Heart left ventricle (tissue), 16 donors: ENCODE measurements around the gene NELFB. TPM values are rescaled to one million over a fixed set of nuclear protein-coding genes. Genes with fewer than 3 reads are reported as not detected.

Experiments
- ATAC-seq, 4 donors: fragments of 200-7000 bp; cut with Tn5 transposase; one replicate each; pipeline ENCODE4 v1.9.1; 2020 to 2022; ENCODE audit warnings: moderate library complexity in 4 of 4, mild to moderate bottlenecking in 3 of 4, moderate number of reproducible peaks in 1 of 4
- DNase-seq, 5 donors: peaks; one replicate each; pipeline ENCODE4 v3.0.0-alpha.2; 2020
- H3K27ac ChIP-seq, 12 donors: fragments of 200-600 bp; sonication (generic) in 4 of 12; one replicate each; pipeline versions ENCODE4 v1.5.0 to v1.8.0; 2016 to 2022; ENCODE audit warnings: mild to moderate bottlenecking in 2 of 12
- H3K27me3 ChIP-seq, 9 donors: fragments of 200-600 bp; sonication (generic) in 2 of 9; one replicate each; pipeline versions ENCODE4 v1.5.1 to v1.8.0; 2016 to 2022; ENCODE audit warnings: mild to moderate bottlenecking in 3 of 9
- H3K36me3 ChIP-seq, 9 donors: fragments of 200-600 bp; sonication (generic) in 2 of 9; one replicate each; pipeline versions ENCODE4 v1.5.0 to v1.8.0; 2018 to 2022; ENCODE audit warnings: mild to moderate bottlenecking in 2 of 9
- H3K4me1 ChIP-seq, 12 donors: fragments of 200-600 bp; sonication (generic) in 4 of 12; one replicate each; pipeline versions ENCODE4 v1.5.0 to v1.8.0; 2016 to 2022; ENCODE audit warnings: mild to moderate bottlenecking in 3 of 12
- H3K4me3 ChIP-seq, 12 donors: fragments of 200-600 bp; sonication (generic) in 4 of 12; one replicate each; pipeline versions ENCODE4 v1.5.0 to v1.8.0; 2017 to 2022; ENCODE audit warnings: mild to moderate bottlenecking in 9 of 12, moderate library complexity in 4 of 12
- H3K9me3 ChIP-seq, 12 donors: fragments of 200-600 bp; sonication (generic) in 4 of 12; one replicate each; pipeline versions ENCODE4 v1.5.0 to v1.8.0; 2016 to 2022; ENCODE audit warnings: mild to moderate bottlenecking in 1 of 12
- CTCF ChIP-seq, 12 donors: fragments of 200-600 bp; sonication (generic) in 4 of 12; IDR thresholded peaks; one replicate each; pipeline versions ENCODE4 v1.5.0 to v1.8.0; 2018 to 2022; ENCODE audit warnings: antibody characterized with exemption in 12 of 12, mild to moderate bottlenecking in 5 of 12
- POLR2A ChIP-seq, 2 donors: fragments of 450-650 bp; IDR thresholded peaks; one replicate each; pipeline ENCODE4 v1.6.1; 2017; ENCODE audit warnings: antibody characterized with exemption in 2 of 2, mild to moderate bottlenecking in 2 of 2, moderate library complexity in 2 of 2
- WGBS, 4 donors: extraction: QIAGEN DNeasy Blood & Tissue Kit in 2 of 4; methylation state at CpG; one replicate each; pipeline versions ENCODE4 v1.1.5 to v1.1.7; 2013 to 2018; 5-methylcytosine and 5-hydroxymethylcytosine counted together
- intact Hi-C, 10 donors: fragments of 100-400 bp; cut with DNase I; formaldehyde crosslinking; loops; one replicate each; pipeline versions ENCODE4 v1.11.1 to v1.14.2; 2022
- polyA plus RNA-seq, 2 donors: library from polyadenylated mRNA; stranded (reverse); fragments of 200-250 nt; gene quantifications; one replicate each; pipeline ENCODE4 v1.2.3, GENCODE V29; 2013
- total RNA-seq, 9 donors: library from RNA; depleted of rRNA in 2 of 9; stranded (reverse); fragments of >200 nt in 2 of 9; fragmentation: NEBNext Ultra II Directional in 3 of 9; extraction: Animal tissue kit (Norgen Biotek cat#: 25700) in 3 of 9; gene quantifications; one replicate each; pipeline versions ENCODE4 v1.1.0 to v1.2.4, GENCODE V29; 2016 to 2023
- donor health status: ischemic (EF 13 %, LVEDD 7.1; RV severe dilation, severe dysfunction).
- donor health status: healthy with polysubstance abuse.
- donor health status: DM: no; HTN: yes; CAD: no.
- donor health status: DM: no; HTN: no; CAD: no.
- donor health status: ischemic (EF 25% LVEDD 6.9; RV normal size, moderate dysfunction).
- donor health status: ischemic (EF 25% LVEDD 5.7; RV mildly dilated, moderate dysfunction).
- donor health status: healthy.
- donor health status: DM: yes; HTN: yes; CAD: no.
- donor health status: ischemic (EF 35%, LVEDD 5.7; RV mildly dilated, moderate dysfunction).
- donor health status: nonischemic (EF 11% LVEDD 7.7; RV severe dilation, severe dysfunction).
- donor health status: DM: yes; HTN: yes; CAD: no.
- donor health status: PGD.
- donor health status: ischemic (EF 29% LVEDD 5.4; RV normal size, mild dysfunction).
- donor health status: nonischemic (EF 23%, LVEDD 6.1; RV moderate dilation, normal function).

The NELFB gene
- total and polyA plus RNA-seq, 11 donors = 31.4 to 77.8 (median 38.1) TPM

- TF ChIP-seq CTCF (IDR thresholded peaks at IDR 0.05) (no peak), POLR2A (IDR thresholded peaks at IDR 0.05) (no peak)
- Histone ChIP-seq H3K9me3 (no peaks in the 10 kb centered on the region), H3K36me3 (no peaks in the 10 kb centered on the region), H3K4me3 (no peak overlapping the region), H3K4me1 (peaks cover 0 to 29% (median 15%) of the 10 kb centered on the region in 12 donors), H3K27ac (no peak overlapping the region), H3K27me3 (peaks cover 8 to 37% (median 27%) of the 10 kb centered on the region in 9 donors)
- intact Hi-C loops = loop anchor here (1.0 to 10.0 kb wide), 10 partner anchors 34 to 442 kb away; partner anchors contain the start of genes ANAPC2 (in 4 of the 10) and SSNA1 (in 4 of the 10)
- ATAC-seq (no peak), DNase-seq (peak in 1 of 5 donors; percentile 23)
- 70 to 74% (median 72%) methylated on average over 13 to 18 of the region's 18 CpGs for WGBS, 4 donors
Measured at GRCh38 chr9:137226338-137227053, 28.6 kb upstream of the NELFB start.

- peak in 3 of 4 donors; percentile 25 to 35 (median 32) for ATAC-seq
- 3 to 48% (median 43%) methylated on average over 10 to 25 of the region's 25 CpGs for WGBS, 4 donors
- H3K4me3 ChIP-seq = no peak within 1 kb of the TSS
Measured at GRCh38 chr9:137227054-137227852, 27.9 kb upstream of the NELFB start, which contains the start of gene RNF224. Gene RNF224 (plus strand): TSS chr9:137227502. CDS start chr9:137228336, 834 bp downstream.

GRCh38 chr9:137227853-137228505 is 27.1 kb upstream of the NELFB start:
- ATAC-seq (no peak), DNase-seq (no peak)
- peaks cover 8 to 45% (median 32%) of the 10 kb centered on the region in 9 donors for H3K27me3 ChIP-seq
- H3K36me3 ChIP-seq = no peaks in the 10 kb centered on the region
- intact Hi-C loops = loop anchor here (1.0 to 10.0 kb wide), 10 partner anchors 36 to 443 kb away; partner anchors contain the start of genes ANAPC2 (in 4 of the 10) and SSNA1 (in 4 of the 10)
- H3K27ac ChIP-seq = no peak overlapping the region
- no peaks in the 10 kb centered on the region for H3K9me3 ChIP-seq
- H3K4me3 ChIP-seq = no peak overlapping the region
- H3K4me1 ChIP-seq = peaks cover 0 to 17% (median 8%) of the 10 kb centered on the region in 12 donors
- WGBS, 4 donors = 27 to 41% (median 38%) methylated on average over 15 to 18 of the region's 18 CpGs
- TF ChIP-seq CTCF (IDR thresholded peaks at IDR 0.05) (no peak), POLR2A (IDR thresholded peaks at IDR 0.05) (no peak)

More at GRCh38 chr9:137227054-137227852, 27.9 kb upstream of the NELFB start, which contains the start of gene RNF224:
- H3K4me1 ChIP-seq = peaks cover 0 to 24% (median 15%) of the 10 kb centered on the region in 12 donors
- H3K27ac ChIP-seq = no peak within 1 kb of the TSS
- no peaks in the 10 kb centered on the region for H3K36me3 ChIP-seq
- peaks cover 8 to 44% (median 32%) of the 10 kb centered on the region in 9 donors for H3K27me3 ChIP-seq
- TF ChIP-seq POLR2A (IDR thresholded peaks at IDR 0.05) = no peak
- TF ChIP-seq CTCF (IDR thresholded peaks at IDR 0.05) = peak; percentile 75 to 90 (median 84)
- intact Hi-C loops = loop anchor here (1.0 to 10.0 kb wide), 10 partner anchors 35 to 442 kb away; partner anchors contain the start of genes ANAPC2 (in 4 of the 10) and SSNA1 (in 4 of the 10)
- H3K9me3 ChIP-seq = no peaks in the 10 kb centered on the region
- DNase-seq = peak; percentile 68 to 88 (median 73)
